Ureter (tissue), 1 donor: ENCODE data around the gene ELAVL2. TPM values are rescaled to one million over a fixed set of nuclear protein-coding genes. Genes with fewer than 3 reads are reported as not detected.

ENCODE experiments used
- DNase-seq: peaks from one replicate; pipeline ENCODE4 v3.0.0-alpha.2; 2020; ENCODE audit warnings: low spot score
- total RNA-seq: library from RNA; stranded (reverse); gene quantifications from one replicate; pipeline ENCODE4 v1.2.4, GENCODE V29; 2023
- donor health status: DM: yes; HTN: yes; CAD: no.

The ELAVL2 gene
- total RNA-seq, 1 donor from 2014 or later, result 0.29 TPM

GRCh38 chr9:23821375-23822181 is 4.5 kb downstream of the ELAVL2 start:
- no peak for DNase-seq

GRCh38 chr9:23820451-23821374 is 5.3 kb downstream of the ELAVL2 start:
- DNase-seq, result no peak

- no peak for DNase-seq
Measured at GRCh38 chr9:23819403-23819802, 6.6 kb downstream of the ELAVL2 start.

GRCh38 chr9:23814243-23814642 is 11.8 kb downstream of the ELAVL2 start:
- DNase-seq, result no peak

GRCh38 chr9:23812673-23813072 is 13.4 kb downstream of the ELAVL2 start:
- DNase-seq, result no peak

- DNase-seq, result no peak
Measured at GRCh38 chr9:23811633-23812032, 14.4 kb downstream of the ELAVL2 start.

- DNase-seq, result no peak
Measured at GRCh38 chr9:23803216-23803615, 22.8 kb downstream of the ELAVL2 start.

- no peak for DNase-seq
Measured at GRCh38 chr9:23801523-23801922, 24.5 kb downstream of the ELAVL2 start.

GRCh38 chr9:23799521-23799920 is 26.5 kb downstream of the ELAVL2 start:
- no peak for DNase-seq

- DNase-seq, result no peak
Measured at GRCh38 chr9:23798325-23798724, 27.7 kb downstream of the ELAVL2 start.

- no peak for DNase-seq
Measured at GRCh38 chr9:23796209-23796608, 29.8 kb downstream of the ELAVL2 start.

- no peak for DNase-seq
Measured at GRCh38 chr9:23790351-23791260, 35.4 kb downstream of the ELAVL2 start.

GRCh38 chr9:23789529-23790254 is 36.3 kb downstream of the ELAVL2 start:
- no peak for DNase-seq

- no peak for DNase-seq
Measured at GRCh38 chr9:23784962-23785361, 41.1 kb downstream of the ELAVL2 start.

GRCh38 chr9:23783509-23783908 is 42.5 kb downstream of the ELAVL2 start:
- DNase-seq, result no peak

- no peak for DNase-seq
Measured at GRCh38 chr9:23779220-23779619, 46.8 kb downstream of the ELAVL2 start.

GRCh38 chr9:23777328-23777727 is 48.7 kb downstream of the ELAVL2 start:
- no peak for DNase-seq

- DNase-seq, result no peak
Measured at GRCh38 chr9:23775549-23775948, 50.5 kb downstream of the ELAVL2 start.

- no peak for DNase-seq
Measured at GRCh38 chr9:23774266-23774665, 51.8 kb downstream of the ELAVL2 start.

- no peak for DNase-seq
Measured at GRCh38 chr9:23772385-23772783, 53.7 kb downstream of the ELAVL2 start.
